GM23248 (cell line): ENCODE results near the gene FOXN3.

Experiments used
- EZH2 ChIP-seq: fragments of 200-600 bp; sonication (generic); IDR thresholded peaks from 2 replicates; pipeline ENCODE4 v1.6.1; 2018; ENCODE audit warnings: antibody characterized with exemption, mild to moderate bottlenecking; ENCODE audit not compliant: insufficient read depth, poor library complexity, severe bottlenecking
- EZH2phosphoT487 ChIP-seq: fragments of 200-600 bp; sonication (generic); IDR thresholded peaks from 2 replicates; pipeline ENCODE4 v1.6.1; 2018; ENCODE audit warnings: antibody characterized with exemption, moderate library complexity, mild to moderate bottlenecking, low read depth; ENCODE audit not compliant: insufficient read depth

DNA sequence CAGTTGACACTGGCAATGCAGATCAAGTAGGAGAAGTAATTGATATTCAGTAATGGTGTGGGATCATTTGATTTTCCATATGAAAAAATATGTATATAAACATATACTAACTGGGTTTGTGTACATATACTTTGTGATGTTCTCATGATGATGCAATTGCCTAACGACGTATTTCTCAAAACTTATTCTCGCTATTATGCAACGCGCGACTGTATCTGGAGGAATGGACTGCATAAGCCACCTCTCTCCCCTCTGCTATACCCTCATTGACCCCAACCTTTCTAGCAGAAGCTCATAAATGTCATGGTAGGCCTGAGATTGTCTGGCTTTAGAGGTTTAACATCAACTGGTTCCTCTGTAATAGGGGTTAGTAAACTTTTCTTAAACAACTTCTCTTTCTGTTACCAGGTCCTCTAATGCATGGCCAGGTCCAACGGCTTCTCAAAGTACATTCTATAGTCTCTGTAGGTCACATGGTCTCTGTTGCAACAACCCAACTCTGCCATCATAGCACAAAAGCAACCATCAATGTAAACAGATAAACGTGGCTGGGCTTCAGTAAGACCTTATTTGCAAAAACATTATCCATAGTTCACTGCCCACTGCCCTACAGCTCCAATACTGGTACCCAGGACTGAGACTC, 59.3 kb downstream of the FOXN3 start:
- TF ChIP-seq EZH2 = no peak
- TF ChIP-seq EZH2phosphoT487 = no peak
